GM21423 (cell line): ENCODE measurements around the gene LRRC30.
"Not testable (repeated sequence)": the region's sequence is repeated elsewhere in the genome, so short reads cannot be mapped to it uniquely, and the experiment has no call there.

Experiments
- ATAC-seq: cut with Tn5 transposase; IDR thresholded peaks from one replicate; pipeline ENCODE4 v1.9.1; 2021; ENCODE audit warnings: mild to moderate bottlenecking, moderate library complexity; ENCODE audit not compliant: unreplicated experiment

The LRRC30 gene

GRCh38 chr18:7230626-7231349, at the start of gene LRRC30:
Gene LRRC30 (plus strand): TSS chr18:7231089. CDS start chr18:7231139, 50 bp downstream.
- ATAC-seq, result no peak

DNA sequence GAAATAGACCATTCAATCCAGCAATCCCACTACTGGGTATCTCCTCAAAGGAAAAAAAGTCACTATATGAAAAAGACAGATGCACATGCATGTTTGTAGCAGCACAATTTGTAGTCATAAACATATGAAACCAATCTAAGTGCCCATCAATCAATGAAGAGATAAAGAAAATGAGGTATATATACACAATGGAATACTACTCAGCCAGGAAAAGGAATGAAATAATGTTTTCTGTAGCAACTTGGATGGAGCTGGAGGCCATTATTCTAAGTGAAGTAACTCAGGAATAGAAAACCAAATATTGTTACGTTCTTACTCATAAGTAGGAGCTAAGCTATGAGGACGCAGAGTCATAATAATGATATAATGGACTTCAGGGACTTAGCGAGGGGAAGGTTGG, 45.2 kb upstream of the LRRC30 start:
- ATAC-seq, result no peak

- ATAC-seq, result no peak
Measured at GRCh38 chr18:7190547-7191156, 40.2 kb upstream of the LRRC30 start.

DNA sequence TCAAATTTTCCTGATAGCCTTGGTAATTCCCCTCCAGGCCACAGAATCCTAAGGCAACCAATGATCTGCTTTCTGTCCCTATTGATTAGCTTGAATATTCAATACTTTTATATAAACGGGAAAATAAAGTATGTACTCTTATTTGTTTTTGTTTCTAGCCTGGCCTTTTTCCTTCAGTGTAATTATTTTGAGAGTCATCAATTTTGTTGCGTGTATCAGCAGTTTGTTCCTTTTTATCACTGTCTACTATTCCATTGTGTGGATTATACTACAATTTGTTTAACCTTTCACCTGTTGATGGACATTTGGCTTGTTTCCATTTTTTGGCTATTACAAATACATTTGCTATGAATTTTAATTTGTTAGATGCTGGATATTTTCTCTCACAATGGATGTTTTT, 39.2 kb upstream of the LRRC30 start:
- ATAC-seq, result no peak

DNA sequence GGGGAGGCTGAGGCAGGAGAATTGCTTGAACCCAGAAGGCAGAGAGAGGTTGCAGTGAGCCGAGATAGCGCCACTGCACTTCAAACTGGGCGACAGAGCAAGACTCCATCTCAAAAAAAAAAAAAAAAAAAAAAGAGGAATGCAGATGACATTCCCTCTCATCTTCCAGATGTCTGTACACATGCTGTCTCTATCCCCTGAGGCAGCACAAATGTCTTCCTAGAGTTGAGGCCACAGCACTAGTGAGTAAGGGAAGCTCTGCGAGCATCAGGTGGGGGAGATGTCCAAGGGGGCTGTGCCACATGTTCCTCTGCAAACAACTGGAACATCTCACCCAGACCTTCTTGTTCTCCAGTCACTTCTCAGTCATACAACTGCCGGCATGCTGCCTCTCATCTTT, 35.6 kb upstream of the LRRC30 start:
- ATAC-seq, result no peak

GRCh38 chr18:7196421-7196820, 34.5 kb upstream of the LRRC30 start:
- no peak for ATAC-seq

DNA sequence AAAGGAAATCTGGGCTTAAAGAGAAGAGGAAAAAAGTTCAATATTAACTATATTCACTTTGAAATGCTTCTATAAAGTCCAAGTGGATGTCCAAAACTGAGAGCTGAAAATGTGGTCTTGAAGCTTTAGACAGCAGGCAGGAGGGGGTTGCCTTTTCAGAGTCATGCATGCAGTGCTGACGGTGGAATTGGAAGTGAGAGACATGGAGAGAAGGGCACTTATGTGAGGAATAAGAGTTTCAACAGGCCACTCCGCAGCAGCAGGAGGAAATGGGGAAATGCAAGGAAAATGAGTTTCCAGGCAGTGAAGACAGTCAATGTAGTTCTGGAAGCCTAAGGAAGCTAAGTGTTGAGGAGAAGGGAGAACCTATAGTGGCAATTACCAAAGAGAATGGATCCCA, 33.0 kb upstream of the LRRC30 start:
- ATAC-seq, result no peak

GRCh38 chr18:7198326-7198725, 32.6 kb upstream of the LRRC30 start:
- ATAC-seq, result no peak

- no peak for ATAC-seq
Measured at GRCh38 chr18:7201096-7201495, 29.8 kb upstream of the LRRC30 start.

GRCh38 chr18:7202169-7202568, 28.7 kb upstream of the LRRC30 start:
- ATAC-seq, result no peak

GRCh38 chr18:7203601-7204000, 27.3 kb upstream of the LRRC30 start:
- not testable (repeated sequence) for ATAC-seq

GRCh38 chr18:7205346-7205745, 25.5 kb upstream of the LRRC30 start:
- no peak for ATAC-seq

- no peak for ATAC-seq
Measured at GRCh38 chr18:7206217-7206616, 24.7 kb upstream of the LRRC30 start.

DNA sequence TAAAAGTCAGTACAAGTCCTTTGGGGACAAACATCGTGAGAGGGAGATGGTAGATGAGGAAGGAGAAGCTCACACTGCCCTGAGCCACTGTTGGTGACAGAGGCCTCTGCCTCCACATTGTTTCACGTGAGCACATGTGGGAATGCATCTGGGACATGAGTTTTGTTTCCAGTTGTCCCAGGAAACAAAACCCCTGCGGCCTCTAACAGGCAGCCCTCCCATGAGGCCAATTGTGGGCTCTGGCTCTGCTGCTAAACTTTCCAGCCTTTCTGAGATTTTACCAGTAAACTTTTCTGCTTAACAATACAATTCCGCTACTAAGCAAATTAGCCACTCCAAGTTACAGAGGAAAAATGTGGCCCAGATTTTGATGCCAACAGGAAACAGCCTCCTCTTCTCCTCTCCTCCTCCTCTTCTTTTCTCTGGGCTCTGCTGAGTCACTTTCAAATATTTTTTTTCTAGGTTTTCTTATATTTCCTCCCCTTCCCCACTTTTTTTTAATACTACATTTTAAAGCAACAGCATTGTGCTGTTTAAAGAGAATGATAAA, 23.4 kb upstream of the LRRC30 start:
- ATAC-seq, result no peak

DNA sequence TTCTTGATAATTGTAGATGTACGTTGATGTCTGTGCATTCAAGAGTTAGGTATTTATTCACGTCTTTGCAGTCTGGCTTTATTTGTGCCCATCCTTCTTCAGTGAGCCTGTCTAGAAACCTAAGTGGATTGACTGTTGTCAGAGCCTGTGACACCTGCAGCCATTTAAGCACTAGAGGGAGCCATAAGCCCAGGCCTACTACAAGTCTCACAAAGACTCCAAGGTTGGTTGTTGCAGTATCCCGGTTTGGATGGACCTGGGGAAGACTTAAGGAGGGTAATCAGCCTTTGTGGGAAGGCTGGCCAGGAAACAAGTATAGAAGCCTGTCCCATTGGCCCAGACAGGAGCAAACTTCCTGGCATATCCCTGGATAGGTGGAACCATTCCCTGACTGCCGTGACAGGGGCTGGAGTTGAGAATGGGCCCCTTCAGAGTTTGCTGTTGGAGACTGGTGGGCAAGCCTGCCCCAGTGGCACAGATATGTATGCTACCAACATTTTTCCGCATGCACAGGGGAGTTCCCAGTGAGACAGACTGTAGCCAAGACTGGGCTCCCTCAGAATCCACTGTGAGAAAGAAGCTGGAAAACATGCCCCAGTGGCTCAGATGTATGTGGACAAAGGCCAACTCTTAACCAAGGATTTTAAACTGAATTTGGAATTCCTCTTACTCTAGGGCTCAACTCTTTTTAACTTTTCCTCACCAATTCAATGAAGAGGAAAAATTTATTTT, 9.3 kb upstream of the LRRC30 start:
- no peak for ATAC-seq

DNA sequence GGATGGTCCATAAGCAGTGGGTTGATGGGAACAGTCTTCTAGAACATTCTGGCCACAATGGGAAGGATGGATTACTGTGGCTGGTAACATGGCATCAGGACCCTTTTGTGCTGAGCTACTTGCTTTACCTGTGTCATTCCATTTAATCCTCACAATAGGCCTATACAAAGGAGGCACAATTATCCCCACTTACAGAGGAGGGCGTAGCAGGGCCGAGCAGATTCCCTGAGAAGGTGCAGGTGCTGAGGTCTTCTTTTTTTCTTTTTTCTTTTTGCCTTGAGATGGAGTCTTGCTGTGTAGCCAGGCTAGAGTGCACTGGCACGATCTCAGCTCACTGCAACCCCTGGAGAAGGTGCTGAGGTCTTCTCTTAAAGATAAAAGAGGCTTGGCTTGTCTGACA, 6.7 kb upstream of the LRRC30 start:
- ATAC-seq, result no peak

DNA sequence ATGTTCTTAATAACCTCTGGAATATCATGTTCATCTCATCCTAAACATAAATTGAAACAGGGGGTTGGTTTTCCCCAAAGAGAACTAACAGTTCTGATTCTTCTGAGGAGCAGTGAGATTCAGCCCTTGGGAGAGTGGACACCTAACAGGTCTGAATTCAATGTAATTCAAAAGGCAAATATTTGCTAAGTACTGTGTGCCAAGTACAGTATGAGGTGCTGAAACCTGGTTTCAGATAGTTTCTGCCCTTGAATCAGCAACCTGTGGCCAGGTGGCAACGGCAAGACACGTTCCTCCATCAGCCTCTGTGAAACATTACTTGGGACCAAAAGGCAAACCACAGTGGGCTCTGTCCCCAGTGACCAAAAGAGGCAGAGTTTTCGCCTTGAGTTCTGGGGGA, 1.3 kb downstream of the LRRC30 start:
- ATAC-seq, result no peak

DNA sequence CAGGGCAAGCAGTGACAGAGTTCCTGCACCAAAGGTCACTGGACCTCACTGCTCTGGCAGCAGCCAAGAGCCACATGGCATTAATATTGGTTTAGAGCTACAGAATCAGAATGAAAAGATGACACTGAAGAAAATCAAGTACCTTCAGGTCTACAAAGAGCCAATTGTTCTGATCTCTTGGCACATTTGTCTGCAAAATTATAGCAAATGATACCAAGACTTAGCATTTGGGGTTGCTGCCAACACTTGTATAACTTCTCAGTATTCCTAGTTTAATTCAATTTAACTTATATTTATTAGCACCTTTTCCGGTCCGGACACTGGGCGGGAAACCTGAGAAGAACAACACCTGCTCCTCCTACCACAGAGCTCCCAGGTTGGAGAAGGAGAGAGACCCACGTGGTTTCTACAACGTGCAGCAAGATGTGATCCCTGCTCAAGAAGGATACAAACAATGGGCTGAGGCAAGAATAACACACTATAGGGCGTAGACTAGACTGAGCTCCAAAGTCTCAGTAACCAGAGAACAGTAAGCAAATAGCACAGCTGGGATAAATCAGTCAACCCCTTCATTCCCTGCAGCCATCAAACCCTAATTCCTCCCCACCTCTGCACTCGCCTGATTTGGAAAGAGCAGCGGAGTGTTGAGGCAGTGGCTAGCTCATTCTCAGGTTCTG, 2.4 kb downstream of the LRRC30 start:
- no peak for ATAC-seq

- ATAC-seq, result no peak
Measured at GRCh38 chr18:7234091-7234490, 3.2 kb downstream of the LRRC30 start.

GRCh38 chr18:7234956-7235355, 4.1 kb downstream of the LRRC30 start:
- no peak for ATAC-seq

GRCh38 chr18:7236072-7236471, 5.2 kb downstream of the LRRC30 start:
- ATAC-seq, result no peak
